Osteoblast (primary cell): ENCODE measurements around the gene SNX4. TPM values are rescaled to one million over a fixed set of nuclear protein-coding genes. Genes with fewer than 3 reads are reported as not detected.

Experiments used
- DNase-seq: peaks from one replicate; pipeline ENCODE4 v3.0.0; 2011; ENCODE audit warnings: low spot score, mixed read lengths; ENCODE audit not compliant: insufficient read length; ENCODE audit errors: missing footprints
- H2AFZ ChIP-seq: 2 replicates; pipeline ENCODE4 v1.6.0; 2011; ENCODE audit warnings: mild to moderate bottlenecking, low read length
- H3K27ac ChIP-seq: 2 replicates; pipeline ENCODE4 v1.5.1; 2011; ENCODE audit warnings: mild to moderate bottlenecking, low read depth, low read length, moderate library complexity
- H3K27me3 ChIP-seq: 2 replicates; pipeline ENCODE4 v1.6.0; 2012; ENCODE audit warnings: mild to moderate bottlenecking, control low read depth, inconsistent platforms, low read length, moderate library complexity; ENCODE audit not compliant: insufficient read depth
- H3K36me3 ChIP-seq: 2 replicates; pipeline ENCODE4 v1.5.1; 2011; ENCODE audit warnings: mild to moderate bottlenecking, low read length, control low read depth, moderate library complexity; ENCODE audit not compliant: insufficient read depth
- H3K4me1 ChIP-seq: 2 replicates; pipeline ENCODE4 v1.5.1; 2011; ENCODE audit warnings: mild to moderate bottlenecking, low read length, control low read depth, moderate library complexity; ENCODE audit not compliant: insufficient read depth
- H3K4me2 ChIP-seq: 2 replicates; pipeline ENCODE4 v1.6.0; 2011; ENCODE audit warnings: mild to moderate bottlenecking, low read length; ENCODE audit not compliant: insufficient read depth
- H3K4me3 ChIP-seq: fragments of 200-600 bp; sonication (generic); 3 replicates; pipeline ENCODE4 v1.5.1; 2012; ENCODE audit warnings: mild to moderate bottlenecking, low read length, inconsistent platforms; ENCODE audit not compliant: insufficient read depth
- H3K79me2 ChIP-seq: 2 replicates; pipeline ENCODE4 v1.6.0; 2012; ENCODE audit warnings: mild to moderate bottlenecking, low read length, control low read depth, inconsistent platforms; ENCODE audit not compliant: insufficient read depth
- H3K9me3 ChIP-seq: 2 replicates; pipeline ENCODE4 v1.5.1; 2011; ENCODE audit warnings: low read depth, low read length, control low read depth
- H4K20me1 ChIP-seq: 2 replicates; pipeline ENCODE4 v1.6.0; 2012; ENCODE audit warnings: mild to moderate bottlenecking, low read length, control low read depth; ENCODE audit not compliant: insufficient read depth
- CTCF ChIP-seq: IDR thresholded peaks from 2 replicates; pipeline ENCODE4 v1.5.1; 2011; ENCODE audit warnings: mild to moderate bottlenecking, low read depth, low read length, moderate library complexity; ENCODE audit errors: extremely low read depth
- total RNA-seq: library from RNA; depleted of rRNA; stranded (reverse); fragments of >200 nt; gene quantifications from 2 replicates; pipeline ENCODE4 v1.2.3, GENCODE V29; 2012

SNX4 gene
- total RNA-seq, 1 donor, result 36.2 TPM

GRCh38 chr3:125480656-125481374 lies 39.2 kb downstream of the SNX4 start:
- H2AFZ ChIP-seq, result no peak overlapping the region
- no peak for TF ChIP-seq CTCF
- no peaks in the 10 kb centered on the region for H3K27me3 ChIP-seq
- peaks cover 15% of the 10 kb centered on the region for H3K36me3 ChIP-seq
- H4K20me1 ChIP-seq, result no peaks in the 10 kb centered on the region
- peak overlapping the region; percentile 43 for H3K4me2 ChIP-seq
- H3K27ac ChIP-seq, result peak overlapping the region; percentile 90
- H3K4me3 ChIP-seq, result no peak overlapping the region
- H3K4me1 ChIP-seq, result peaks cover 39% of the 10 kb centered on the region
- peak; percentile 85 for DNase-seq
- H3K9me3 ChIP-seq, result no peaks in the 10 kb centered on the region
- peaks cover 9% of the 10 kb centered on the region for H3K79me2 ChIP-seq

GRCh38 chr3:125479091-125479490 lies 40.9 kb downstream of the SNX4 start:
- H3K9me3 ChIP-seq, result no peaks in the 10 kb centered on the region
- DNase-seq, result no peak
- peaks cover 9% of the 10 kb centered on the region for H3K79me2 ChIP-seq
- H3K36me3 ChIP-seq, result peaks cover 21% of the 10 kb centered on the region
- no peak overlapping the region for H2AFZ ChIP-seq
- H4K20me1 ChIP-seq, result no peaks in the 10 kb centered on the region
- H3K4me2 ChIP-seq, result peak overlapping the region; percentile 58
- no peaks in the 10 kb centered on the region for H3K27me3 ChIP-seq
- no peak overlapping the region for H3K4me3 ChIP-seq
- peak overlapping the region; percentile 64 for H3K27ac ChIP-seq
- peaks cover 39% of the 10 kb centered on the region for H3K4me1 ChIP-seq
- TF ChIP-seq CTCF, result no peak

- TF ChIP-seq CTCF, result no peak
- no peak overlapping the region for H2AFZ ChIP-seq
- H3K9me3 ChIP-seq, result no peaks in the 10 kb centered on the region
- H3K27ac ChIP-seq, result peak overlapping the region; percentile 64
- H3K4me3 ChIP-seq, result no peak overlapping the region
- H3K4me2 ChIP-seq, result peak overlapping the region; percentile 58
- H4K20me1 ChIP-seq, result no peaks in the 10 kb centered on the region
- peaks cover 39% of the 10 kb centered on the region for H3K4me1 ChIP-seq
- peaks cover 21% of the 10 kb centered on the region for H3K36me3 ChIP-seq
- H3K79me2 ChIP-seq, result peaks cover 9% of the 10 kb centered on the region
- no peaks in the 10 kb centered on the region for H3K27me3 ChIP-seq
- DNase-seq, result no peak
These were observed 41.7 kb downstream of the SNX4 start for GRCh38 chr3:125478326-125478725.

GRCh38 chr3:125477701-125478100 lies 42.3 kb downstream of the SNX4 start:
- Histone ChIP-seq H3K36me3 (peaks cover 24% of the 10 kb centered on the region), H2AFZ (no peak overlapping the region), H4K20me1 (no peaks in the 10 kb centered on the region), H3K4me3 (no peak overlapping the region), H3K4me1 (peaks cover 39% of the 10 kb centered on the region), H3K79me2 (peaks cover 9% of the 10 kb centered on the region), H3K27ac (no peak overlapping the region), H3K4me2 (no peak overlapping the region), H3K9me3 (no peaks in the 10 kb centered on the region), H3K27me3 (no peaks in the 10 kb centered on the region)
- DNase-seq, result no peak
- TF ChIP-seq CTCF, result no peak
